Activated effector memory CD4-positive, alpha-beta T cell treated with Interleukin-2 at 50 U/mL for 16 hours (primary cell): ENCODE data around the gene RPL12.

Experiments
- DNase-seq: peaks from one replicate; pipeline ENCODE4 v3.0.0-alpha.2; 2020

RPL12 gene

DNA sequence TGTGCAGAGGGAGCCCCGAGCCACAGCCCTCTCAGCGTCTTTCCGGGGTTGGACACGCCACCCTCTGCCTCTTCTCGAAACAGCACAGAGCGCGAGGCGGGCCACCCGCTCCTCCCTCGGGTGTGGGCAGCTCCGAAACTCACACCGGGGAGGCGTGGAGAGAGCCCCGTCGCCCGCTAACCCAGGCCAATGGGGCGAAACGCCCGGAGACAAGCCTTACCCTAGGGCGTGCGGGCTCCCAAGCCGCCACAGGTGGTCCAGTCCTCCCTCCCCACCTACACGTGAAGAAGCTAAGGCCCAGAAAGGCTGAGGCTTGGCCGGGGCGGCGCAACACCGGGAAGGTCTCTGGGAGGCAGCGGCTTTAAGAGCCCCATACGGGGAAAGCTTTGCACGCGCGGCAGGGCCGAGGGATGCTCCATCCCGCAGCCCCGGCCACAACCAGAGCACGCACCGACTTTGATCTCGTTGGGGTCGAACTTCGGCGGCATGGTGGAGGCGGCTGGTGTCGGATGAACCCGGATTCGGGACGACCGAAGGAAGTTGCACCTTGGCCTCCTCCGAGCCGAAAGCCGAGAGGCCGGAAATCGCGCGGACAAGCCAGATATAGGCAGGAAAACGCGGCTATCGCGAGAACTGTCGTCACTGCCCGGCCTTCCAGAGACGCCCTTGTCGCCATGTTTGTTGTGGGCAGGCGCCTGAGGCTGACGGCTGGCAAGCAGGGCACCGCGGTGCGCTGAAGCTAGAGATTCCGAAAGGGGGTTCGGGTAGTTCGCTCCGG lies at the start of gene RPL12, which contains the start of gene LRSAM1:
Gene RPL12 (minus strand): TSS at position 577 of the 778 bp plus-strand sequence. CDS start 89 bp downstream, at position 488.
Gene LRSAM1 (plus strand): TSS at position 681 of the 778 bp plus-strand sequence. CDS start 3,018 bp downstream, outside the sequence.
- peak; percentile 97 for DNase-seq

DNA sequence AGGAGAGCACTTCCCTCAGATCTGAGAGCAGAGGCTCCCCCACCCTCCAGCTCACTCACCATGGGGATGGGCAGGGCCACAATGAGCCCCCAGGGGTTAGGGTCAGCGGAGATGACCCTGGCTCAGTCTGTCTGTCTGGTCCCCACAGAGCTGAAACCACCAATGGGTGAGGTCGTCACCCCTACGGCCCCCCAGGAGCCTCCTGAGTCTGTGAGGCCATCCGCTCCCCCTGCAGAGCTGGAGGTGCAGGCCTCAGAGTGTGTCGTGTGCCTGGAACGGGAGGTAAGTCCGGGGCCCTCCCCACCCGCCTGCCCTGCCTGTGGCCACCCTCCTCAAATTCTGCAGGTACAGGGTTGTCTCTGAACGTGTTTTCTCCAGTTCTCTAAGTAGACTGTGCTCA lies 49.7 kb upstream of the RPL12 start:
- no peak for DNase-seq

DNA sequence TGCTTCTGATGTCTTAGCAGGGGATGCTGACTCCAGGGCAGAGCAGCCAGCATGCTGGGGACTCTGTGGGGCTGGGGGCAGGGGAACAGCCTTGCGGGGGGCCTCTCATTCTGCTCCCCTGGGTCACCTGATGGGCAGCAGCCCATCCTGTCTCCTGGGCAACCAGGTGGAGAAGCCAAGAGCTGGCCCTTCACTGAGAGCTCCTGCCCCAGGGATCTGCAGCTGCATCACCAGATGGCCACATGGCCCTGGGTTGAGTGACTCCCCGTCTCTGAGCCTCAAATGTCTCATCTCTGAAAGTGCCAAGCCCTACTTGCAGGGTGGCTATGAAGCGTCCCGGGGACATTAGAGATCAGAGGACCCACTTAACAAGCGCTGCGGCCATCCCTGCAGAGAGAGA lies 49.2 kb upstream of the RPL12 start:
- DNase-seq, result no peak

DNA sequence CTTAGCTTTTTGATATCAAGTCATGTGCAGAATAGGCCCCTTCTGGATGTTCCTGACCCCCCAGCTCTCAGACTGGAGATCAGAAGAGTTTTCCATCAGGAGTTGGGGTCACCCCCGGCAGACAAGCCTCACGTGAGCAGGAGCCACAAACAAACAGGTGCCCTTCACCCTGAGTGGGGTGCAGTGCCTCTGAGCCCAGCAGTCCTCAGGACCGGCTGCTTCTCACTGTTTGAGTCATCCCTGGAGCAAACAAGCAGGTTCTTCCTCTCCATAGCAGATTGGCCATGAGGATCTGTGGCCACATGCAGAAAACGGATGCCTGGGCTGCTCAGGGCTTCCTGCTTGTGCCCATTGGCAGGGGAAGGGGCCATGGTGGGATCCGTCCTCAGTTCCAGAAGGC lies 47.1 kb upstream of the RPL12 start:
- DNase-seq, result no peak

DNA sequence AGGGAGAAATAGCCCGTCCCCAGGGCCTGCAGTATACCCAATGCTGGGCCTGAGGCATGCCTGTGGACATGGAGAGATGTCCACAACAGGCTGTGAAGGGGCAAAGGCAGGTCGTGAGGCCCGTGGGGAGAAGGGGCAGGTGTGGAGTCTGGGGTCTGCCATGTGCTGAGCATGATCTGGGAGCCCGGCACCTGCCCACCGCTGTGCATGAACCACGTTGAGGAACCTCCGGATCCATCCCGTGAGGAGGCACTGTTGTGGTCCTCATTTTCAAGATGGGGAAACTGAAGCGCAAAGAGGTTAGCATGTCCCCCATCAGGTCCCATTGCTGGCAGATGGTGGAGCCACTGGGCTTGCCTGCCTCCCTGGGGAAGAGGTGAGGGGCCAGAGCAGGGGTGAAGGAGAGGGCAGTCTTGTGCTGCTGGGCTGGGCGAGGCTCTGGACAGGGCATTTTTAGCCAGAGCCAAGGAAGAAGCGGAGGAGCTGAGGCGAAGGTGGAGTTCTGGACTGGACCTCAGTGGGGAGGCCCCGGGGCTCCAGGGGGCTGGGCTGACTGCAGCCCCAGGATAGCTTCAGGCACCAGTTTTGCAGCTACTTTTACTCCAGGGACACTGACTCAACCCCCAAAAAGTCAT lies 46.6 kb upstream of the RPL12 start:
- no peak for DNase-seq

DNA sequence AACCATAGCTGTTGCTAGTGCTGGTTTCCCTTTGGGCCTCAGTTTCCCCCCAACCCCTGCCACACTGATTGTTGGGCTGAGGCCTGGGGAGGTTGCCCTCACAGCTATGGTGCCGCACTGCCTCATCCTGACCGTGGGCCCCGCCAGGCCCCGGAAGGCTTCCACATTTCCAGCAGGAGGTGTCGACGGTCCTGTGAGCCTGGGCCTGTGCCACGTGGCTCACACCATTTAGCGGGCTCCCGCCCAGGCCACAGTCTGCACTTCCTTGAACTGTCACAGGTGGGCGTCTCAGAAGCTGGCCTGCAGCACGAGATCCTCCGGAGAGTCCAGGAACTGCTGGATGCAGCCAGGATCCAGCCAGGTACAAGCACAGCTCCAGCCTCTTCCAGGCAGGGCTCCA lies 45.8 kb upstream of the RPL12 start:
- DNase-seq, result no peak

DNA sequence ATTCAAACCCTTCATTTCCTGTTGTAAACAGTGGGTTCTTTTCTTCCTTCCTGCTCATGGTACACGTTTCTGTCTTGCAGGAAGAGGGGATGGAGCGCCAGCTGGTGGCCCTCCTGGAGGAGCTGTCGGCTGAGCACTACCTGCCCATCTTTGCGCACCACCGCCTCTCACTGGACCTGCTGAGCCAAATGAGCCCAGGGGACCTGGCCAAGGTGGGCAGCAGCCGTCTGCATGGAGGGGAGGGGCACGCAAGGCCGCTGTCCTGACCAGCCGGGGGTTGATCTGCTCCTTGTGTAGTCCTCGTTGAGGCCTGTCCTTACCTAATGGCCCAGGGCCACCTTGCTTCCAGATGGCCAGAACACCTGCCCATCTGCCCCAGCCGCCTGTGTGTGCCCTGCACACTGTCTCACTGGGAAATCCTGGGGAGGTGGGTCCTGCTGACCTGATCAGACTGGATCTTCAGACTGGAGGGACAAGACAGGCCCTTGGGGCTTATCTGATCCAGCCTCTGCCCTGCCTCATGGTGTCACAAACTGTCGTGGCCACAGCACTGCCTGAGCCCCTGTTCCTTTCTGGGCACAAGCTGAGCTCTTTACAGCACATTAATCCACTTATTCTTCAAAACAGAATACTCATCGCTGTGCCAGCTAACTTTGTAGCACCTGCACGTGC lies 44.8 kb upstream of the RPL12 start:
- no peak for DNase-seq

DNA sequence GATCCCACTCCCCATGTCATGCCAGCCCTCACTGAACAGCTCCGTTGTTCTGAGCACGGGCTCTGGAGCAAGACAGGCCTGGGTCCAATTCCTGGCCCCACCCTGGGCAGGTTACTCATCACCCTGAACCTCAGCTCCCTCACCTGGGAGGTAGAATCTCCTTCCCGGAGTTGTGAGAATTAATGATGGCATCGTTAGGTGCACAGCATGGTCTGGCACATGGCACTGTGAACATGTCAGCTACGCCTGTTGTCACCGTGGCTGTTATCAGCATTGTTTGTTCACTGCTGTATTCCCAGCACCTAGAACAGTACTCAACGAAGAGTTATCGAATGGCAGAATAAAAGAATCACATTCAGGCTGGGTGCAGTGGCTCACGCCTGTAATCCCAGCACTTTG lies 43.1 kb upstream of the RPL12 start:
- no peak for DNase-seq

DNA sequence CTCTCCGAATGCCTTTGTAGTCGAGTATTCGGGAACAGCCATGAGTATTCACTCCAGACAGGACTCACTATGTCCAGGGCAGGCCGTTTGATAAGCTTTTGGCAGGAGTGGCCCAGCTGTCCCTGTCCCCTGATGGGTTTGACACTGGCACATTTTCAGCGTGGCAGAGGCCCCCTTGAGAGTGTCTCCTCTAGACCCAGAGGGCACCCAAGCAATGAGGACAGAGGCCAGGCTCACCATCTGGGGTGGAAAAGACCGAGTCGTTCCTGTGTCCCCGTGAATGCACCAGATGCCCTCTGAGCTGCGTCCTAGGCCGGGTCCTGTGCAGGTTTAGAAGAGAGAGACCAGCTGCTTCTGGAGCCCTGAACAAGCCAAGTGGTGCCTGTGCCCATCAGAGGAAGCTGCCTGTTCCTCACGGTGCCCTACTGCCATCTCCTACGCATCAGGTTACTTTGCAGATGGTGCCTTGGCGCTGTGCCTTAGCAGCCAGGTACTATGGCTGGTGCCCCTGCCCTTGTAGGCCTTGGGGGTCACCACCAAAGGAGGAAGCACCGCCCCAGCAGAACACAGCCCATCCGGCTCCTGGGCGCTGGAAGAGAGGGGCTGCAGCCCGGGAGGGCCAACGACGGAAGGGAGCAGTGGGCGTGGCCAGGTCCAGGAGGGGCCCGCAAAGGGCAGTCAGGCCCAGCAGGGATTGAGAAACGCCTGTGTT lies 42.5 kb upstream of the RPL12 start:
- DNase-seq, result no peak

DNA sequence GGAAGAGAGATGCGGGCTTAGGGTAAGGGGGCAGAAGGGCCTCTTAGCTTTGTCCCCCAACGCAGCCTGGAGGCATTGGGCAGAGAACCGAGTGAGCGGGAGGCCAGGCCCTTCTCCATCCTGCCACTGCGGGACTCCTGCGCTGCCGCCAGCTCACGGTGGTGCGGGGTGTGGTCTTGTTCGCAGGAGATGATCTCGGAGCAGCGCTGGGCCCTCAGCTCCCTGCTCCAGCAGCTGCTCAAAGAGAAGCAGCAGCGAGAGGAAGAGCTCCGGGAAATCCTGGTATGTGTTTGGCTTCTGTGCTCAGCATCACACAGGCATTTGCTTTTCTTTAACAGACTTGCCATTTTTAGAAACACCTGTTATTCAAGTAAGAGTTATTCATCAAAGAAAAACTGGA lies 41.4 kb upstream of the RPL12 start:
- no peak for DNase-seq

DNA sequence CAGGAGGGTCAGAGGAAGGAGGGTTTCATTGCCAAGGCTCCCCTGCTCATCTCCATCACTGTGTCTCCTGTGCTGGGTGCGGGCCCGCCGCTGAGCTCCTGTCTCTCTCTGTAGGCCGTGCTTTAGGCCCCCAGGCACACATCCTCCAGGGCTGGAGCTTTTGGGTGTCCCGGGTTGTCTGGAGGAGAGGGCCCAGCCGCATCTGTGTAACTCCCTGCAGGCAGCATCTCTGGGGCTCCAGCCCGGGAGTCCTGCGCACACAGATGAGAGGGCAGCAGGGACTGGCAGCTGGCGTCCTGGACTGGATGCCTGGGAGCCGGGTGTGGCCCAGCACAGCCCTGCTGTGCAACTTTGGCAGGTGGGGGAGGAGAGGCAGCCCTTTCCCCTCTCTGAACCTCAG lies 40.3 kb upstream of the RPL12 start:
- no peak for DNase-seq

DNA sequence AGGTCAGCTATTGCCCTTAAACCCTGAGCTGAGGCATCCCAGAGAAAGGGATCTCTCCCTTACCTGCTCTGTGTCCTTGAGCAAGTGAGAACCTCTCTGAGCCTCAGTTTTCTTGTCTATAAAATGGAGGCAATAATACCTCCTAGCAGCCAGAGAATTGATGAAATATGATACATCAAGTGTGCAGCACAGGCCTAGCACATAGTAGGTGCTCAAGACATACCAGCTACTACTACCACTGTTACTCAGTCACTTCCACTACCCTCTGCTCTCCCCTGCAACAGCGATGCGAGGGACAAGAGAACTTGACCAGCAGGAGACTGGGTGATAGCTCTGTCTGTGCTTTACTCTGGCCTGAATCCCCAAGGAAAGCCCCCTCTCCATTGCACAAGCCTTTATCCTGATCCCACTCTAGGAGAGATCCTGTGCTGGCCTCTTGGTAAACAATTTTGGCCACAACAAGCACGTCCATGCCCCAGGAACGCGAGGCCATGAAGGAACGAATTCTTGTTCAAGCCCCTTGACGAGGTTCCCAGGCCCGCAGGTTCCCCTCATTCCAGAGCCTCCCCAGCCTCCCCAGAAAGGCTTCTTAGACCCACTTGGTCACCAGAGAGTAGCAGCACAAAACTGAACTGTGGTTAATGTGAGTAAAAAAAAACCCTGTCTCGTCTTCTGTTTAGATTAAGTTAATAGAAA lies 39.5 kb upstream of the RPL12 start:
- no peak for DNase-seq

DNA sequence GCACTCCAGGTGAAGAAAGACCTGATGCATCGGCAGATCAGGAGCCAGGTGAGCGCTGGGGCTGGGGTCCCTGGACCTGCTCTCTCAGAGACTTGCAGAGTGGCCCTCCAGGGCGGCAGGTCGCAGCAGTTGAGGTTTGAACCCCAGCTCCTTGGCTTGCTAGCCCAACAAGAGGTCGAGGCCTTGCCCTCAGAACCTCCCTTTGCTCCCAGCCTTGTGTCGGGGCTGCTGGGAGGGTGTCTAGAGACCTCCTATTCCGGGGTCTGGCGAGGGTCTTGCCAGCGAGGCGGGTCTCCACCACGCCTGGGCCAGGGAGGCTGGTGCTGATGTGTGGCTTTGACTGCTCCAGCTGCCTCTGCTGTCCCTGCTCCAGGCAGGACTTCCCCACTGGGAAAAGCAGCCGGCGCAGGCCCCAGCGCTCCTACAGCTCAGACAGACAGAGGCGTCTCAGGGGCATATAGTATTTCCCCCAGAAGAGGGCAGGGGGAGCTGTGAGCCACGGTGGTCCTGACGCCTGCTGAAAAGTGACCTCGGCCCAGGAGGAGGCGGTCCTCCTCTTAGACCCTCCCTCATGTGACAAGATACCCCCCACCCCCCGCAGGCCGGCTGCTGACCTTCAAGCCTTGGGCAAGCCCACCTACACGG lies 38.4 kb upstream of the RPL12 start:
- no peak for DNase-seq

DNA sequence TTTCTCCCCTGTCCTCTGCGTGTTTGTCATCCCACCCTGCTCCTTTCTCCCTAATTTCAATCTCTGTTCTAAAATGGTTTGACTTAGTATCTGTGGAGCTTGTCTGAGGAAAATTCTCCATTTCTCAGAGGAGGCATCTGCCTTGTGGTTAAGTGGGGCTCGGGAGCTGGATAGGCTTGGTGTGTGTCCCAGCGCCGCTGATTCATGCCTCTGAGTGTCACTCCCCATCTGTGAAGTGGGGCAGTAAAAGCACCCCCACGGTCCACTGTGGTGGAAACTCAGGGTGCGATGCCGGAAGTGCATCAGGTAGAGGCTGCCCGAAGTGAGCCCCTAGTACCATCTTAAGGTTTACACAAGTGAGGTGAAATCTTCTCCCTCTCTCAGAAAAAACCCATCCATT lies 37.7 kb upstream of the RPL12 start:
- DNase-seq, result no peak

DNA sequence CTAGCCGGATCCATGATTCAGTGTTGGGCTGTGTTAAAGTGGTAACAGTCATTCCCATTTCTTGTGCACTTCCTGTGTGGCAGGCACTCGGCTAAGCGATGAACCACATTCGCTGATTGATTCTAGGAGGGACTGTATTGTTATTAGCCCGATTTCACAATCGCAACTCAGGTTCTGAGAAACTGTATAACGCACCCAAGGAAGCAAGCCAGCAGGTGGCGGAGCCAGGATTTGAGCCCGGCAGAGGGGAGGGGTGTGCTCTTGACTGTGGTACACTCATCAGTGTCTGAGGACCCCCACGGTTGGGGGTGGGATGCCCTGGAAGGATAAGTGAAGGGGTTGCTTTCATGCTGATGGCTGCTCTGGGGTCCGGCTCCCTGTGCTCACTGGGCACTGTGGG lies 34.8 kb upstream of the RPL12 start:
- no peak for DNase-seq

DNA sequence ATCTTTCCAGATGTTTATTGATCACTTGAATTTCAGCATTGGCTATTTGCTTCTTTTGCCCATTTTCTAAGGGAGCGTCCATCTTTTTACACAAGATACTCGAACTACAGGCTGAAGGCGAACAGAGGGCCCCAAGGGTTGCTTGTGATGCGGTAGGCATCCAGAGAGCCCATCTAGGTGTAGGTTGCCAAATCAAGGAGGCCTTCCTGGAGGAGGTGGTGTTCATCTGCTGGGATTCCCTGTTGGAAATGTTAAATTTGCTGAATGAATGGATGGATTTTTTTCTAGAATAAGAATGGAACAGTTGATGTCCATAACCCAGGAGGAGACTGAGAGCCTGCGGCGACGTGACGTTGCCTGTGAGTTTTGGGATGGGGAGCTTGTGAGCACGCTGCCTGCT lies 31.5 kb upstream of the RPL12 start:
- no peak for DNase-seq

DNA sequence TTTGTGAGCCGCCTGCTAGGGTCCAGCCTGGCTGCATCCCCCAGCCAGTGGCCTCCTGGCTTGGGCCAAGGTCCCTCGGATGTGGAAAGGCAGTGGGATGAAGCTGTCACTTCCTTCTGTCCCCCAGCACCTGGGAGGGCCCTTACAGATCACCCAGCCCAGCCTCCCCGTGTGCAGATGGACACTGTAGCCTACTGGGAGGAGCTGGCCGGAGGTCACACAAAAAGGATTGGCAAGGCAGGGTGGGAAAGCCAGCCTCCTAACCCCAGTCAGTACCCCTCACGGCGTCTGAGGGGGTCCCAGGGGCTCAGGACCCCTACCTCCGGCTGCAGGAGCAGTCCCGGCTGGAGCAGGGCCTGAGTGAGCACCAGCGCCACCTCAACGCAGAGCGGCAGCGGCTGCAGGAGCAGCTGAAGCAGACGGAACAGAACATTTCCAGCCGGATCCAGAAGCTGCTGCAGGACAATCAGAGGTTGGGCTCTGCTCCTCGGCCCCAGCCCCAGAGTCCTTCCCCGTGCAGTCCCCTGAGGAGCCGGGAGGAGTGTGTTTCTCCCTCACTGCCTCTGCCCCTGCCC lies 28.4 kb upstream of the RPL12 start:
- no peak for DNase-seq

DNA sequence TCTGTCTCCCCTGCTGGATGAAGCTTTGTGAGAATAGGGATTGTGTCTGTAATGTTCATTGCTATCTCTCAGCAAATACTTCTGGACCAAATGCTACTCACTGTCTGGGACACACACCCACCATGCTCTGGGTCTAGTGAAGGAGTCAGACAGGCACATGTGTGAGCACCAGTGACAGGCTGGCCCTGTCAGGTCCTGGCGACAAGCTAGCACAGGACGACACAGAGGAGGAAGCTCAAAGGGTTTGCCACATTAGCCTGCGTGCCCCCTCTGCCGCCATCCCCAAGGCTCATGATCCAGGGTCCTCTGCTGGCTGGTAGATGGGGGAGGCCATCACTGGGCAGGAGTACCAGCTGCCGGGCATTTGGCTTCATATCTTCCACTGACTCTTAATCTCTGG lies 23.4 kb upstream of the RPL12 start:
- no peak for DNase-seq

DNA sequence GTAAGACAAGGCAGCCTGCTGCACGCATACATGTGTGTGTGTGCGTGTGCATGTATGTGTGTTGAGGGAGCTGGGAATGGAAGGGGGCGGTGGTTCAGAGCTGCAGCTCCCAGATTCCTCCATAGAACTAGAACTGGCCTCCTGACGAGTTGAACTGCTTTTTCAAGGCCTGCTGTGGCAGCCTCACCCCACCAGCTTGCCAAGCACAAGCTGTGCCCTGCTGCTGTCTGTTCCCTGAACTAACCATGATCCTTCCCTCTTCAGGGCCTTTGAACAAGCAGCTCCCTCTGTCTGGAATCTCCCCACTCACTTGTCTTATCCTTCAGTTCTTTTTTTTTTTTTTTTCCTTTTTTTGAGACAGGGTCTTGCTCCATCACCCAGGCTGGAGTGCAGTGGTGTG lies 22.7 kb upstream of the RPL12 start:
- no peak for DNase-seq

DNA sequence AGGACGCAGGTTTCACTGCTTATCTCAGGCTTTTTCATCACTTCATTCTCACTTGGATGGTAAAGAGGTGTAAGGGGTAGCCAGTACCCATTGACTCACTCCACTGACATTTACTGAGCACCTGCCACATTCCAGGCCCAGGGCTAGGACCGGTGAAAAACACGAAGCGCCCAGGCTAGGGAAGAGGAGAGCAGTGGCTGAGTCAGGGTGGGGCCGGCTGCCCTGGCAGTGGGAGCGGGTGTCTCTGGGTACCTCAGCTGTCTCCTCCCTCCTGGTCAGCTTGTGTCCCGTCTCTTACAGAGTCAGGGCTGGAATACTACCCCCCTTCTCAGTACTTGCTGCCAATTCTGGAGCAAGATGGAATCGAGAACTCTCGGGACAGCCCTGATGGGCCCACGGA lies 22.3 kb upstream of the RPL12 start:
- no peak for DNase-seq

DNA sequence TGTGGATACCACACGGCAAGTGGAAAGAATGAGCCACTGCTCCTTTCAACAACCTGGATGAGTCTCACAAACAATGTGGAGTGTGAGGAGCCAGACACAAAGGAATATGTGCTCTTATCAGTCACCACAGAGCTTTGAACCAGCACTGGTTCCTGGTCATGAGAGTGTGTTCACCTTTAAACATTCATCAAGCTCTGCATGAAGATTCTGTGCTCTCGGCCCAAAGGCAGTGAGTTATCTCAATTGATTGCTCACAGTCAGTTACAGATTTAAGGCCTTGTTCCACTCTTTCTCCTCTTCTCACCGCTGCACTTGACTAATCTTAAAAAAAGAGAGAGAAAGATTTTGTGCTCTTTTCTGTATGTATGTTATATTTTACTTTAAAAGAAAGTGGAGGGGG lies 19.5 kb upstream of the RPL12 start:
- no peak for DNase-seq

DNA sequence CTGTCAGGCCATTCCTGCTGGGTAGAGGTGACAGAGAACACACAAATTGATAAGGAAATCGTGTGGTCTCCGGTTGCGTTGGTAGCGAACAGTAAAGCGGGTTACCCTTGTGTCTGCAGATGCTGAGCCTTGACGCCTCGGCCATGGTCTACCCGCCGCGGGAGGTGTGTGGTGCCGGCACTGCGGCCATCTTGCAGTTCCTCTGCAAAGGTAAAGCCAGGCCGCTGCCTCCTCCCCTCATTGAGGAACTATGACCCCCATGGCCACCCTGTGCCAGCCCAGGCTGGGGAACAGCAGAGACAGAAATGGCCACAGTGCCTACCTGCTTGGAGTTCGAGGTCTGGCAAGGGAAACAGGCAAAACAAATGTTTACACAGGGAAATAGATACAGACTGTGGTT lies 16.4 kb upstream of the RPL12 start:
- DNase-seq, result no peak
